HG03342 (cell line): ENCODE data around the gene CERKL.
"Not testable (repeated sequence)": the region's sequence is repeated elsewhere in the genome, so short reads cannot be mapped to it uniquely, and the experiment has no call there.

Source experiments
- ATAC-seq: cut with Tn5 transposase; IDR thresholded peaks from one replicate; pipeline ENCODE4 v1.9.1; 2021; ENCODE audit warnings: mild to moderate bottlenecking, moderate library complexity; ENCODE audit not compliant: unreplicated experiment

The CERKL gene, protein sequence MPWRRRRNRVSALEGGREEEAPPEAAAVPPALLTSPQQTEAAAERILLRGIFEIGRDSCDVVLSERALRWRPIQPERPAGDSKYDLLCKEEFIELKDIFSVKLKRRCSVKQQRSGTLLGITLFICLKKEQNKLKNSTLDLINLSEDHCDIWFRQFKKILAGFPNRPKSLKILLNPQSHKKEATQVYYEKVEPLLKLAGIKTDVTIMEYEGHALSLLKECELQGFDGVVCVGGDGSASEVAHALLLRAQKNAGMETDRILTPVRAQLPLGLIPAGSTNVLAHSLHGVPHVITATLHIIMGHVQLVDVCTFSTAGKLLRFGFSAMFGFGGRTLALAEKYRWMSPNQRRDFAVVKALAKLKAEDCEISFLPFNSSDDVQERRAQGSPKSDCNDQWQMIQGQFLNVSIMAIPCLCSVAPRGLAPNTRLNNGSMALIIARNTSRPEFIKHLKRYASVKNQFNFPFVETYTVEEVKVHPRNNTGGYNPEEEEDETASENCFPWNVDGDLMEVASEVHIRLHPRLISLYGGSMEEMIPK

DNA sequence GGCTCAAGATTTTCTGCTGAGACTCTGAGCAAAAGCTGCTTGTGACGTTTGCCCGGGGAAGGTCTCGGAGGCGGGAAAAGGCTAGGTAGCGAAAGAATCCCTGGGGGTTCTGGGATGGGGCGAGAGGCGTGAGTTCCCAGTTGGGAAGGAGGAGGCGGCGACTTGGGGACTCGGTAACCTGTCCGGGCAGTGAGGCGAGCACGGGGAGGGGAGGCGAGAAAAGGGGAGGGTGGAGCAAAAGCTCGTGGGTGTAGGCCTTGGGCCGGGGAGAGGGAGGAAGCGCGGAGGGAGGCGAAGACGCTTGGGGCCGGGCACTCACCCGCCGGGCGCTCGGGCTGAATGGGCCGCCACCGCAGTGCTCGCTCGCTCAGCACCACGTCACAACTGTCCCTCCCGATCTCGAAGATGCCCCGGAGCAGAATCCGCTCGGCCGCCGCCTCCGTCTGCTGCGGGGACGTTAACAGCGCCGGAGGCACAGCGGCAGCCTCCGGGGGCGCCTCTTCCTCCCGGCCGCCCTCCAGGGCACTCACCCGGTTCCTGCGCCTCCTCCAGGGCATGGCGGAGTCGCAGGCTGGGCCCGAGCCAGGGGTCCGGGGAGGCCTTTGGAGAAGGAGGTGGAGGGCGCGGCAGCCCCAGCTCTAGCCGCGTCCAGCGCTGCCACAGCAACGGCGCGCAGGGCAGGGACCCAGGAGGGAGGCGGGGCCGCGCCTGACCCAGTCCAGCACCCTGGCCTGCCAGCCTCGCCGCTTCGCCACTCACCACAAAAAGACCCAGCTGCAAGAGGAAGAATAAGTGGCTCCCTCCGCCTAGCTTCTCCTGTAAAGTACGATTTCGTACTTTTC lies at the start of gene CERKL:
CERKL (minus strand) TSS at position 656 of the 842 bp plus-strand sequence; CDS start at position 557, 99 bp downstream.
- peak; percentile 80 for ATAC-seq

- ATAC-seq: not testable (repeated sequence)
Measured at GRCh38 chr2:181702519-181702918, 45.6 kb upstream of the CERKL start.

DNA sequence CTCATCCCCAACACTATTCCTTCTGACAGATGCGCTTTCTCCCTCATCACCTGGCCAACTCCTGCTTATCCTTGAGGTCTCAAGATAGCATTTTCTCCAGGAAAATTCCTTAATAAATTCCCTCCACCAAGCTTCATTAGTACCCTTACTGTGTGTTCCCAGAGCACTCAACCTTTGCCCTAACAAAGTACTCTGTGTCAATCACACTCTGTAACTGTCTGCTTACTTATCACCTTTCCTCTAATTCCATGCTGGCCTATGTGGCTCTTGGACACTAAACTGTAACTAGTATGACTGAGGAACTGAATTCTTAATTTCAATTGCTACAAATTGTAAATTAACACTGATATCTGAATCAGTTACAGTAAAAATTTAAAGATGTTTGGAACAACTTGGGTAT lies 41.3 kb upstream of the CERKL start:
- ATAC-seq: no peak

DNA sequence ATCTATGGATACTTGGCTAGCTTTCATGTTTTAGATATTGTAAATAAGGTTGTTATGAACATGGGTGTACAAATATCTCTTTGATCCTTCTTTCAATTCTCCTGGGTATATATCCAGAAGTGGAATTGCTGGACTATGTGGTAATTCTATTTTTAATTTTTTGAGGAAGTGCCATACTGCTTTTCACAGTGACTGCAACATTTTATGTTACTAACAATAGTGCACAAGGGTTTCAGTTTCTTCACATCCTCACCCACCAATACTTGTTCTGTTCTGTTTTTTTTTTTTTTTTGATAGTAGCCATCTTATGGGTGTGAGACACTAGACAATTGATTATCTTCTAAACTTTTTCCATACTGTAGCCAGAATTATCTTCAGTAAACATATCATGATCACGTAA lies 40.7 kb upstream of the CERKL start:
- no peak for ATAC-seq

GRCh38 chr2:181697126-181697525 lies 40.2 kb upstream of the CERKL start:
- ATAC-seq: no peak

GRCh38 chr2:181694271-181694670 lies 37.4 kb upstream of the CERKL start:
- no peak for ATAC-seq

DNA sequence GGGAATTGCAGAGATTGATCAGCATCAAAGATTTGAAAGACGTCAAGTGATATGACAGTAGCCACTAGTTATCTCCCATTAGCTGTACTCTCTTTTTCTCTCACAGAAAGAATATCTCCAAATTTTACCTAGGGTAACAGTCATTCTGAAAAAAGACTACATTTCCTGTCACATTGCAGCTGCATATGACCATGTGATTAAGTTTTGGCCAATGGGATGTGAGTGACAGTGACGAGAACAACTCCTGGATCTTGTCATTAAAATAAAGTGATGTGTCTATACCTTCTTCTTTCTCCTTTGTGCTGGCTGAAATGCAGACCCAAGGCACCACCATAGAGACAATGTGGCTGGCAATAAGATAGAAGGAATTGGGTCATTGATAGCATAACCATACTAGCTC lies 34.0 kb upstream of the CERKL start:
- no peak for ATAC-seq

DNA sequence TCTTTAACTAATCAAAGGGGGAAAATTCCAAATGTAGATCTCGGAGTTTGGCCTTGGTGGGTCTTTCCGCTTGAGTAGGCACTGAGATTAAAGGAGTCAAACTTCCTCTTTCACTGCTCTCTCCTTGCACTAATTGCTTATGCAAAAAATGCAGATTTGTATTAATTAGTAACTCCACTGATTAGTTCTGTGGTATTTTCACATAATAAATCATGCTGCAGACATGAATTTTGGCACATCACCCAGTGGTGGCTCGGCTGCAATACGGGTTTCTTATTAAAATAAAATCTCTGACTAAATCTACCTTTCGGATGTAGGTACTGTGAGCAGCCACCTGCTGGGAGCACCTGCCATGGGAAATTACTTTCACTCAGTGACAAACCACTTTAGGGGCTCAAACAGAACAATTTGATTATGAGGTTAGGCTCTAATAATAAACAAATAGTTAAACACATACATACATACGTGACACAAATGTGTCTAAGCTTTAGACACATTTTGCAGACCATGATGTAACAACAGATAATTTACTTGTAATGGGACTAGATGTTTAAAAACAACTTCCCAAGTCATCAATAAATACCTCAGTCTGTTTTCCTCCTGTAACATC lies 29.8 kb upstream of the CERKL start:
- ATAC-seq: no peak

DNA sequence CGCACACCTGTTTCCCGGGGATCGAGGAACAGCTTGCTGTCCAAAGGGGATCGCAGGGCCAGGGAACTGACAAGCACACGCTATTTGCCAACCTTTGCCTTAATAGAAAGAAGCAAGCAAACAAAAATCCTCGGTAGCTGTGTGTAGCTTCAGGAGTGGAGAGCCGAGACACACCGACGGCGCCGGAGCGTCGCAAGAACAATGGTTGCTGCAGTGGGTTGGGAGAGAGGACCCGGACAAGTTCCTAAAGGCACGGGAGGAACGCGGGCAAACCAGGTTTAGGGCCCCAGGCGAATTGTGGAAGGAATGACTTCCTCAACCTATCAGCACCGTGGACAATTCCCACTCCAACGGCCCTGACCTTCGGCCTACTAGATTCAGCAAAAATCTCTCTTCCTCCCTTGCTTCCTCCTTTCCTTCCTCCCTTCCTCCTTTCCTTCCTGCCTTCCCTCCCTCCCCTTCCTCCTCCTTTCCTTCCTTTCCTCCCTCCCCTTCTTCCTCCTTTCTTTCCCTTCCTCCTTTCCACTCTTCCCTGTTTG lies 28.3 kb upstream of the CERKL start:
- ATAC-seq: no peak

- ATAC-seq: no peak
Measured at GRCh38 chr2:181684454-181685149, 27.7 kb upstream of the CERKL start.

DNA sequence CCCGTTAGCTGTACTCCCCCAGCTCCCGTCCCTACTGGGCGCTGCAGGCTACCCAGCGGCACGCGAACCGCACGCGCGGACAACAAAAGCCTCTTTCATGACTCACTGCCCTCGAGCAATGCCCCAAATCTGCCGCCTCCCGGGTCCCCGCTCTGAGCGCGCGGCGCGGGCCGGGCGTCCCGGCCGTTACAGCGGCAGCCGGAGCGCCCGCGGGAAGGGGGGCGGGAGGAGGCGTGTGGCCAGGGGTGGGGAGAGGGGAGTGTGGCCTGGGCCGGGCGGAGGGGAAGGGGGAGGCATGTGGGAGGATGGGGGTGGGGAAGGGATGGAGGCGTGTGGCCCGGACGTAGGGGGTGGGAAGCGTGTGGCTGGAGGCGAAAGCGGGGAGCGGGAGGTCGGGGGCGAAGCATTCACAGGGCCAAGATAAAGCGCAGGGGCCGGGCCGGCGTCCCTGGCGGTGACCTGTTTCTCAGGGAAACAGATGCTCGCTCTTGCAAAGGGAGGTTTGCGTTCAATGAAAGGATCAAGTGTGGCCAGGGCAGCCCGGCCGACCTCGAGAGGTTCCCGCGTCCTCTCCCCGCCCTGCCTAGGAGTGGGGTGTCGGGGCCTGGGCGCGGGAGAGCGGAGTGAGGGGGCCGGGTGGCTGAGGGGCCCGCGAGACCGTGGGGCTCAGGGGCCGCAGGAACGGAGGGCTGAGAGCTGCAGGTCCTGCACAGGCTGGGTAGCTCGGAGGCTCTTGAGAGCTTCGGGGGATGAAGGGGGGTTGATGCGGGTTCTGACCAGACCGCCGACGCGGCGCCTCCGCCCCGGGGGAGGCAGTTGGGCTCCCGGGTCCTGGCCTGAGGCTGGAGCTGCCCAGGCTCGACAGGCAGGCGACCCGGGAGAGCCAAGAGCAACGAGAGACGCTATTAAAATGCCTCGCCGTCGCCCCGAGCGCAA lies 26.9 kb upstream of the CERKL start:
- no peak for ATAC-seq

DNA sequence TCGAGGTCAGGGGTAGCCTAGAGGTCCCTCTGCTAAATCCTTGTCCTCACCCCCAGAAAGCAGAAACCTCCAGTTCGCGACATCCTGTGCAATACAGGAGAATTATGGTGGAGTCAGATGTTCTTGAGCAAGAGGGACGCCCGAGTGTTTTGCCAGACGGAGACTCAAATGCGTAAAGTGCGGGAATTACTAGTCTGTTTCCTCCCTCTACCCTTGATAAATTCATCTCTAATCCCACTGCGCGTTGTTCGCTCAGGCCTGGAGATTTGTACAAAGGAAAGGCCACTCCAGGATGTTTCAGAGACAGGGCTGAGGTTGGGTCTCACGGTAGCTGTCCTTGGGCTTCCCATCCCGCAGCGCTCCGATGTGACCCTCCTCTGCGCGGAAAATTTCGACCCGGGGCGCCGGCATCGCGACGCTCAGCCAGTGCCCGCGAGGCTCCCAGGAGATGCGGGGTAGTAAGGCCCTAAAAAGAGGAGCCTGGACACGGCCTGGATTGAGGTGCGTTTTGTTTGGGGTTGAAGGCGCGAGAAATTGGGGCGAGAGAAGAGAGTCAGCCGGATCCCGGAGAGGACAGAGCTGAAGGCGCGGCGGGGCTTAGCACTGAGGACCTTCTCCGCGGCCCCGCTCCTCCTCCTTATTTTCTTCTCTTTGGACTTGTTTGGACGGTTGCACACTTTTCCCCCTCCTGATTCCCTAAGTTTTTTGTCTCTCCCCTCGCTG lies 26.1 kb upstream of the CERKL start:
- no peak for ATAC-seq

- ATAC-seq: no peak
Measured at GRCh38 chr2:181682026-181682789, 25.3 kb upstream of the CERKL start.

- no peak for ATAC-seq
Measured at GRCh38 chr2:181680937-181681811, 24.3 kb upstream of the CERKL start.

DNA sequence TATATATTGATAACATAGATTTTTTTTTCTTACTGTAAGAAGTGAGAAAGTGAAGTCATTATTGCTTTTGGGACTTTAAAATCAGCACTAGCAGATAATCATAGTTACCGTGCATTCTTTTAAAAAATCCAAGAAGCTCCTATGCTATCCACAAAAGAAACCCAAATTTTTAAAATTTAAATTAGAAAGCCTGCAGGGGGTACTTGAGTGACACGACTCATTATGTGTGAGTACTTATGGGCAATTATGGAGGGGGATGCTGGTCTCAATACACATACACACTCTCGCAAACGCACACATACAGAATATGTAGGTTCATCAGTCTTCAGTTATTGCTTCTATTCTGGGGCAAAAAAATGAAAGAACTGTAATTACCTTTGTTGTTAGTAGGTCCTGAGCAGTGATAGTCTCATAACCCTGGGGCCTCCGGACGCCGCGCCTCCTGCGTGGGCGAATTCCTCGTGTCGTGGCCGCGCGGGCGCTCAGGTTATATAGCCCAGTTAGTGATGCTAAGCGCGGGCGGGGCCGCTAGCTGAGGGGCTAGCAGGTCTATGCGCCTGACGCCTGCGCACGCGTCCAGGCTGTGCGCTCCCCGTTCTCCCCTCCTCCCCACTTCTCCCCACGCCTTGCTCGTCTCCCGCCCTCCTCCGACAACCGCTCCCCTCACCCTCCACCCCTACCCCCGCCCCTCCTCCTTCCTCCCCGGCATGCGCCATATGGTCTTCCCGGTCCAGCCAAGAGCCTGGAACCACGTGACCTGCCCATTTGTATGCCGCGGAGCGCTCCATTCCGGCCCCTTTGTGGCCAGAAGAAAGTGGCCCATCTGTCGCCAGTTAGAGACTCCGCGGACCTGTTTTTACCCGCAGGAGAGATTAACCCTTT lies 23.4 kb upstream of the CERKL start, which contains the start of gene NEUROD1:
NEUROD1 (minus strand) TSS at position 463 of the 882 bp plus-strand sequence. CDS start 1,657 bp downstream, outside the sequence.
- ATAC-seq: no peak

DNA sequence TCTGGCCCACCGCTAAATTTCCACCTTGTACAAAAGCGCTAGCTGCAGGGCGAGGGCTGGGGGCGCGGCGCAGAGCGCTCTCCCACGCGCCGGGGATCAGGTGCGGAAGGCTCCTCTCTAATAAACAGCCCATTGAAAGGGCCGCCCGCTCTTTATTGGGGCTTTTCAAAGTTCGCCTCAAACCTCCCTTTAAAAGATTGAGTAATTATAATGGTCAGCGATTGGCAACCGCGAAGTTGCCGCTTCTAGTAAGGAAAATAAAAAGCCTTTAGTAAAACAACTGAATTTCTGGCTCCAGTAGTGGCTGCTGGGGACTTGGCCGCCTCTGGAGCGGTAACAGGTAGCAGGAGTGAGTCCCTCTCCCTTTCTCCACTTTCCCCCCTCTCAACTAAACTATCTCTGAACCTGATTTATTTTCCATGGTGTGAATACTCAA lies 22.7 kb upstream of the CERKL start:
- no peak for ATAC-seq
